ENCODE measurements around the gene PCDHA12. TPM values are rescaled to one million over a fixed set of nuclear protein-coding genes. Genes with fewer than 3 reads are reported as not detected.
"Not testable (repeated sequence)": the region's sequence is repeated elsewhere in the genome, so short reads cannot be mapped to it uniquely, and the experiment has no call there.

The PCDHA12 gene
- total and polyA plus RNA-seq, 2 donors (not counting 3 experiments of a cell fraction or from before 2014, with no cell fraction given) = 0.03 TPM; not detected in 1

- H3K9me1 ChIP-seq (replicated peaks; ENCODE audit: control insufficient read depth, extremely low read depth, insufficient read depth, low read length); POLR2A ChIA-PET; H3K36me3 ChIP-seq (ENCODE audit: control insufficient read depth in 2 of 2, extremely low read depth in 1 of 2, insufficient read depth in 2 of 2, low read length in 2 of 2); H3K27ac ChIP-seq (ENCODE audit: insufficient read depth, low read depth, low read length); intact Hi-C loops (cut with micrococcal nuclease); dilution Hi-C loops (cut with MboI; ENCODE audit: extremely low pct_ligation_motif_present, low sequenced_read_pairs); H3K4me3 ChIP-seq (replicated peaks in 1 of 3; ENCODE audit: insufficient read depth in 1 of 3, low read depth in 1 of 3, low read length in 3 of 3); H3K79me2 ChIP-seq (ENCODE audit: control insufficient read depth, insufficient read depth, low read length); H2AFZ ChIP-seq (ENCODE audit: low read depth, low read length); H3K4me2 ChIP-seq (ENCODE audit: insufficient read depth, low read length); BruUV-seq (replicated peaks); DNase-seq (ENCODE audit: low read depth, low spot score); H3K27me3 ChIP-seq (ENCODE audit: control insufficient read depth in 2 of 2, insufficient read depth in 2 of 2, low read length in 2 of 2); H4K20me1 ChIP-seq (replicated peaks; ENCODE audit: control insufficient read depth, extremely low read depth, insufficient read depth, low read length); H3K9me3 ChIP-seq (replicated peaks; ENCODE audit: control insufficient read depth, insufficient read depth, low read length); H3K9ac ChIP-seq (replicated peaks; ENCODE audit: extremely low read depth, insufficient read depth, low read length); H3K4me1 ChIP-seq (ENCODE audit: control insufficient read depth, extremely low read depth, insufficient read depth, low read length): not testable (repeated sequence)
- FAIRE-seq = peak; percentile 76
- CTCF ChIA-PET = interaction anchor here (0.8 kb wide), 1 partner anchor 206 kb away, joined by 3 read pairs; no protein-coding TSS in a partner anchor
Measured at GRCh38 chr5:140834439-140835008, 40.6 kb upstream of the PCDHA12 start.

- TF ChIP-seq MYC (IDR thresholded peaks at IDR 0.05; ENCODE audit: low read depth, low read length) (no peak), CTCF (IDR thresholded peaks at IDR 0.05; ENCODE audit: extremely low read depth in 1 of 2, insufficient read depth in 1 of 2, low read depth in 1 of 2, low read length in 2 of 2) (no peak), POLR2A (IDR thresholded peaks at IDR 0.05; ENCODE audit: low read depth, low read length) (no peak), MAX (IDR thresholded peaks at IDR 0.05; ENCODE audit: insufficient read depth, insufficient read length) (no peak), POLR2AphosphoS5 (IDR thresholded peaks at IDR 0.05; ENCODE audit: insufficient read depth, low read depth, low read length) (no peak), EZH2 (IDR thresholded peaks at IDR 0.05; ENCODE audit: borderline replicate concordance, low read depth, low read length, severe bottlenecking) (no peak), GATA2 (IDR thresholded peaks at IDR 0.05; ENCODE audit: insufficient read depth, insufficient read length, low read depth, low read length) (no peak), FOS (IDR thresholded peaks at IDR 0.05; ENCODE audit: borderline replicate concordance, insufficient read depth, low read length) (no peak), JUN (IDR thresholded peaks at IDR 0.05; ENCODE audit: borderline replicate concordance, insufficient read depth, insufficient read length, low read depth) (no peak)
- FAIRE-seq (no peak), DNase-seq (ENCODE audit: low read depth, low spot score) (no peak)
- Histone ChIP-seq H2AFZ (ENCODE audit: low read depth, low read length) (no peak overlapping the region), H4K20me1 (replicated peaks; ENCODE audit: control insufficient read depth, extremely low read depth, insufficient read depth, low read length) (no peaks in the 10 kb centered on the region), H3K36me3 (ENCODE audit: control insufficient read depth in 2 of 2, extremely low read depth in 1 of 2, insufficient read depth in 2 of 2, low read length in 2 of 2) (no peaks in the 10 kb centered on the region), H3K9me3 (replicated peaks; ENCODE audit: control insufficient read depth, insufficient read depth, low read length) (no peaks in the 10 kb centered on the region), H3K79me2 (ENCODE audit: control insufficient read depth, insufficient read depth, low read length) (no peaks in the 10 kb centered on the region), H3K9me1 (replicated peaks; ENCODE audit: control insufficient read depth, extremely low read depth, insufficient read depth, low read length) (no peaks in the 10 kb centered on the region), H3K4me3 (replicated peaks in 1 of 3; ENCODE audit: insufficient read depth in 1 of 3, low read depth in 1 of 3, low read length in 3 of 3) (no peak overlapping the region), H3K27ac (ENCODE audit: insufficient read depth, low read depth, low read length) (no peak overlapping the region), H3K27me3 (ENCODE audit: control insufficient read depth in 2 of 2, insufficient read depth in 2 of 2, low read length in 2 of 2) (no peaks in the 10 kb centered on the region), H3K4me1 (ENCODE audit: control insufficient read depth, extremely low read depth, insufficient read depth, low read length) (no peaks in the 10 kb centered on the region), H3K4me2 (ENCODE audit: insufficient read depth, low read length) (no peak overlapping the region), H3K9ac (replicated peaks; ENCODE audit: extremely low read depth, insufficient read depth, low read length) (no peak overlapping the region)
- CTCF ChIA-PET = no interaction called here
- no TSS peak for BruUV-seq (replicated peaks)
- intact Hi-C loops (cut with micrococcal nuclease) (no loop called here), dilution Hi-C loops (cut with MboI; ENCODE audit: extremely low pct_ligation_motif_present, low sequenced_read_pairs) (no loop called here)
- POLR2A ChIA-PET = no interaction called here
Measured at GRCh38 chr5:140835622-140836510, 39.2 kb upstream of the PCDHA12 start.
